NCI-H1694 (cell line): ENCODE measurements around the gene DEDD2.

Source experiments
- DNase-seq: peaks from one replicate; lab custom pipeline; 2025; lab: John Stamatoyannopoulos, UW

DEDD2 gene

DNA sequence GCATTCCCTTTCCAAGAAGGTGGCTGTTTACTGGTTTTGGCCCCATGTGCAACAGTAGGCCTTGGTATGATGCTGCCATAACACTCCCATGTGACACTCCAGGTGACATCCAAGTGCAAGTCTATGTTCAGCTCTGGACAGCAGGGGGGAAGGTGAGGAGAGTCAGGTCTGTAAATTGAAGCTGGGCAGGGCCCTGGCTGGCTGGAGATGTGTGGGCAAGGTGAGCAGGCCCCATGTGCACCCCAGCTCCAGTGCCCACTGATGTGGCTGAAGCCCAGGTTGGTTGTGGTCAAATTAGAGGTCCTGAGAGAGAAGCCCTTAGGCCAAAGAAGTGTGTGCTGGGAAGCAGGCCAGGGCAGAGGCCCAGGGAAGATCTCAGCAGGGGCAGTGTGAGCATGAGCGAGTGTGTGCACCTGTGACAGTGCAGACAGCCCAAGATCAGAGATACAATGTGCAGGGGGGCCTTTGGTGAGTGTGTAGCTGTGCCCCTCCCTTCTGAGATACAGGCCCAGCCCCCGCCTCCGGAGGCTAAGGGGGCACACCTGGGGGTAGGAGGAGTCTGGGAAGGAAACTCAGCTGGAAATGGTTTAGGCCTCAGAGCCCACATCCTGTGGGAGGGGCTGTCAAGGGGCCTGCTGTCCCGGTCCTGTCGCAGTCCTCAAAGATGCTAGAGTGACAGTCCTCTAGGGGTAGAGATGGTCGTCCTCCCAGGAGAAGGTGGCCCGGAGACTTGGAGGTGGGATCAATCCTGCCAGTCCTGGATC is 18.6 kb downstream of the DEDD2 start:
- DNase-seq: no peak

DNA sequence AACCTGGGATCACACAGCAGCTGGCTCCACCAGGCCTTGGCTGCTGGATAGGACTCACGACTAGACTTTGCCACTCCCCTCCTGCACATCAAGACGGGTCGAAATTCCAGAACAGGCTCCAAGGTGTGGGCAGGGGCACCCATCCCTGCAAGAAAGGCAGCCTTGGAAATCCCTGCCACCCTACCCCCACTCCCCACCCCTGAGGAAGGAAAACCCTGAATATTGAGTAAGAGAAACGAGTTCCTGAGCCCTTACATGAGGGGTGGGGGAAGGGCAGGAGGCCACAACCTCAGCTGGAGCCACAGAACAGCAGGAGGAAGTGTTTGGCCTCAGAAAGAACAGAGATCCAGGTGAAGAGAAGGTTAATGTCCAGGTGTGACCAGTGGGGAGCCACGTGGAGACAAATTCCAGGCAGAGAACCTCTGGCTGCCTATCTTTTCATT is 20.1 kb downstream of the DEDD2 start:
- DNase-seq: no peak

DNA sequence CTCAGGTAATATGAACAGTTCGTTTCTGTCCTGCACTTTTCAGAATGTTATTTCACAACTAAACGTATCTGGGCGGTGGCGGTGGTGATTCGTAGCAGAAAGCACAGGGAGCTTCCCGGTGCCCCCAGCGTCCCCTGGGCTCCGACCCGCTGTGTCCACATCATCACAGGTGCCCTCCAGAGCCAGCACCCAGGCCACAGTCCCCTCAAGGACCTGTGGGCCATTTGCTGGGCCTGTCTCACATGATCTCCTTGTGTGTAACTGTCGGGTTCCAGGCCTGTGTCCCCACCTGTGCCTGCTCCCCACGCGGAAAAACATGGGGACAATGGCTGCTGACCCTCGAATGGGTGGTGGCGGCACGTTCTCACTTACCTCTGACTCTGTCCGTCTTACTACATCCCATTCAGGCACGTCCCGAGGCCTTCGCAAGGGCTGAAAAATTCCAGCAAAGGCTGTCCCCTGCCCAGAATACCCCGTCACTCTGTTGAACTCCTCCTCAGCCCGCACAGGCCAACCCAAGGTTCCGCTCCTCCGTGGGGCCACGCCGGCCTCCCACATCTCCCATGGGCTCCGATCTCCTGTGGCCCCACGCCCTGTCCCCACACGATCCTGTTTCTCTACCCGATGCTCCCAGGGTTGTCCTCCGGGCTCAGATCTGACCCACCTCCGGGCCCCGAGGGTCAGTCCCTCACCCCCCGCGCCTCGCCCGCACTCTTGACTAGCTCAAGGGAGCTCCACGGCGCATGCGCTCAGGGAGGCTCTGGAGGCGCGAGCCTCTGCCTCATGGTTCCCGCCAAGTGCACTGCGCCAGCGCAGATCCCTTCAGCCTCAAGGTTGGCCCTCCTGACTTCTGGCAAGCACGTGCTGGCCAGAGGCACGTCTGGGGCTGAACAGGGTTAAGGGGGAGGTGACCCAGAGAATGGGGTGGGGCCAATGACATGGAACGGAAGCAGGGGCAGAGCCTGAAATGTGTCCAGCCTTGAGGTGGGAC is 21.2 kb downstream of the DEDD2 start:
- no peak for DNase-seq

DNA sequence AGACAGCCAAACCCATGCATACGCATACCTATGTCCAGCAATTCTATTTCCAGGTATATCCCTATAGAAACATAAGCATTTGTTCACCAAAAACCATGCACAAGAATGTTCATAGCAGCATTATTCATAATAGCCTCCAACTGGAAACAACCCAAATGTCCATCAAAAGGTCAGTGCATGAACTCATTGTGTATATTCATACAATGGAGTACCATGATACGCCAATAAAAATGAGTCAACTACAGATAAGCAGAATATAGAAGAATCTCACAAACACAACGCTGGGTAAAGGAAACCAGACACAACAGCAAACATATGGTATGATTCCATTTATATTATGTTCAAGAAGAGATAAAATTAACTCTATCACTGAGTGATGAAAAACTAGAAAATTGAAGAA is 23.8 kb downstream of the DEDD2 start:
- no peak for DNase-seq

DNA sequence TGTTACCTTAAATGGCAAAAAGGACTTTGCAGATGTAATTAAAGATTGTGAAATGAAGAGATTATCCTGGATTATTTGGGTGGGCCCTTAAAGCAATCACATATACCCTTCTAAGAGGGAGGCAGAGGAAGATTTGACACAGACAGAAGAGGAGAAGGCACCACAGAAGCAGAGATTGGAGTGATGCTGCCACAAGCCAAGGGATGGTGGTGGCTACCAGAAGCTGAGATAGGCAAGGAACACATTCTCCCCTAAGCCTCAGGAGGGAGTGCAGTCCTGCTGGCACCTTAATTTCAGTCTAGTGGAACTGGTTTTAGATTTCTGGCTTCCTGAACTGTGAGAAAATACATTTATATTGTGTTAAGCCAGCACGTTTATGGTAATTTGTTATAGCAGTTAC is 24.2 kb downstream of the DEDD2 start:
- DNase-seq: no peak

DNA sequence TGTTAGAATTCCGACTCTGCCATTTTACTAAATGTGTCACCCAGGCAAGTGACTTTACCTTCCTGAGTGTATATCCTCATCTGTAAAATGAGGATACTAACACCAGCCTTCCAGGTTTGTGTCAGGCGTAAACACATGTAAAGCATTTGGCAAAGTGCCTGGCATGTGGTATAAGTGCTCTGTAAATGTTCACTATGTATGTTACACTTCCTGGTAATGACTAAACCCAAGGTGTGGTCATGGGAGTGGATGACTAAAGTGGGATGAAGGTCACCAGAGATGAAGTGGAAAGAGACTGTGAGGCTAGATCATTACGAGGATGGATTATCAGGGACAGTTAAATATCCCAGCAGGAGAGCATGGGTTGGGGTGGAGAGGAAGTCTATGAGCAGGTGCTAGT is 25.6 kb downstream of the DEDD2 start:
- no peak for DNase-seq

DNA sequence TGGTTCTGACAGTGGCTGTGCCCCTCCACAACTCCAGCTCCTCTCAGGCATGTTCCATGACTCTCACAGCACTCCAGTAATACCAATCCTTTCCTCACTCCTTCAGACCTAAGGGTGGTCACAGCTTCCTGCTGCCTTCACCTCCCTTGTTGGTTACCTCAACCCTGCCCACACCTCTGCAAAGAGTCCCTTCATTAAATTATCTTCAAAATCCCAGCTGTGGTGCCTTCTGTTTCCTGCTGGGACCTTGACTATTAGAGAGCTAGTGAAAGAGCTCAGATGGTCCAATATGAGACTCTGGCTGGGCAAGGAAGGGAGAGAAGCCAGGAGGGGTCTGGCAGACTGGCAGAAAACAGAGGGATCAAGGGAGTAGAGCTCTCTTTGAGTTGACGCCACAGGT is 26.1 kb downstream of the DEDD2 start:
- DNase-seq: no peak

DNA sequence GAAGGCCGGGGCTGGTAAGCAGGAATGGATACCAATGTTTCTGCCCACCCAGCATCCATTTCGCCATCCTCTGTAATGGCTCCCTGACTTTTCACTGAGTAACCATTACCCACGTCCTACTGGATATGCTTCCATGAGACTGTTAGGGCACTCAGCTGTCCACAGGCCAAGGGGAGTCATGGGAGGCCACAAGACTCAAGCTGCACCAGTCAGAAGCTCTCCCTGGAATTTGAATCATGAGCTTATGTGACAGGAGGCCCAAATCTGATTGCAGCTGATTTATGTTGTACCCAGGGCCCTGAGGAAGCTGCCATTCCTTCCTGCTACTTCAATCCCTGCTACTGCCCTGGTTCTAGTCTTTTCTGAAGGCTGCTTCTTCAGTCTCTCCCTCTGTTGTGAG is 28.3 kb downstream of the DEDD2 start:
- no peak for DNase-seq

DNA sequence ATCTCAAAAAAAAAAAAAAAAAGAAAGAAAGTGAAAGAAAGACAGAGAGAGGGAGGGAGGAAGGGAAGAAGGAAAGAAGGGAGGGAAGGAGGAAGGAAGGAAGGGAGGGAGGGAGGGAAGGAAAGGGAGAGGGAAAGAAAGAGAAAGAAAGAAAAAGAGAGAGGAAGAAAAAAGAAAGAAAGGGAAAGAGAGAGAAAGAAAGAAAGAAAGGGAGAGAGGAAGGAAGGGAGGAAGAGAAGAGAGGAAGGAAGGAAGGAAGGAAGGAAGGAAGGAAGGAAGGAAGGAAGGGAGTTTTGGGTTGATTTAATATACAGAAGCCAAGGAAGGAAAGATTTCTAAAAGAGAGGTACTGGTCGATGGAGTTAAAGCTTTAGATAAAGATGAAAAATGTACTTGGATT is 28.8 kb downstream of the DEDD2 start:
- DNase-seq: no peak

DNA sequence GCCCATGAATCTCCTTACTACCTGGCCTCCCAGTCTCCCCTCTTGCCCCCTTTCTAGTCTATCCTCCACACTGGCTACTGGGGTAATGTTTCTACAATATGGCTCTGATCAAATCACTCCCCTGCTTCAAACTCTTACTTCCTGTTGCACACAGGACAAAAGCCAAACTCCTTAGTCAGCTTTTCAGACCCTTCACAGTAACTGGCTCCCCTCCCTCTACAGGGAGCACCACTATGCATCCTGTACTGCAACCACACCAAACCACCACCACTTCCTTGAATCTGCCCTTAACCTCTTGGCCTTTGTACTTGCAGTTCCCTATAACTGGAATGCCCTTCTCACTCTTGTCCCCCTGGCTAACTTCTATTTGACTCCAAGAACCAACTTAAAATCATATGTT is 32.2 kb downstream of the DEDD2 start:
- DNase-seq: no peak

DNA sequence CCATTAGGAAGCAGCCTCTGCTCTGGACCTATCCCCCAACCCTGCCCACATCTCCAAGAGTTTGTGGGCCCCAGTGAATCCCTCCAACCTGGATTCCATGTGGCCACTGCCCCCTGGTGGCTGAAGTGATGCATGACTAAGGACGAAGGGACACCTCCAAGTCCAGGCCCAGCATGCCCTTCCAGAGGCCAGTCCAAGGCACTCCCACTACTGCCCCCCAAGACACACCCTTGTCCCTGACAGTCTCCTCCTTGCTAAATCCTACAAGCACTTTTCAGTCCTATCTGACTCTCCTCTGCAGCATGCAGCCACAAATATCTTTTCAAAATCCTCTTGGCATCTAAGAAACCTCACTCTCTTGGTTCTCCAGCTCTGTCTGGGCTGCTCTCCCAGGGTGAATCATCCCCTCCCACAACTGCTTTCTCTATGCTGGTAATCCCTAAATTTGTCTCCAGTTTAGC is 33.0 kb downstream of the DEDD2 start:
- DNase-seq: peak; percentile 77

DNA sequence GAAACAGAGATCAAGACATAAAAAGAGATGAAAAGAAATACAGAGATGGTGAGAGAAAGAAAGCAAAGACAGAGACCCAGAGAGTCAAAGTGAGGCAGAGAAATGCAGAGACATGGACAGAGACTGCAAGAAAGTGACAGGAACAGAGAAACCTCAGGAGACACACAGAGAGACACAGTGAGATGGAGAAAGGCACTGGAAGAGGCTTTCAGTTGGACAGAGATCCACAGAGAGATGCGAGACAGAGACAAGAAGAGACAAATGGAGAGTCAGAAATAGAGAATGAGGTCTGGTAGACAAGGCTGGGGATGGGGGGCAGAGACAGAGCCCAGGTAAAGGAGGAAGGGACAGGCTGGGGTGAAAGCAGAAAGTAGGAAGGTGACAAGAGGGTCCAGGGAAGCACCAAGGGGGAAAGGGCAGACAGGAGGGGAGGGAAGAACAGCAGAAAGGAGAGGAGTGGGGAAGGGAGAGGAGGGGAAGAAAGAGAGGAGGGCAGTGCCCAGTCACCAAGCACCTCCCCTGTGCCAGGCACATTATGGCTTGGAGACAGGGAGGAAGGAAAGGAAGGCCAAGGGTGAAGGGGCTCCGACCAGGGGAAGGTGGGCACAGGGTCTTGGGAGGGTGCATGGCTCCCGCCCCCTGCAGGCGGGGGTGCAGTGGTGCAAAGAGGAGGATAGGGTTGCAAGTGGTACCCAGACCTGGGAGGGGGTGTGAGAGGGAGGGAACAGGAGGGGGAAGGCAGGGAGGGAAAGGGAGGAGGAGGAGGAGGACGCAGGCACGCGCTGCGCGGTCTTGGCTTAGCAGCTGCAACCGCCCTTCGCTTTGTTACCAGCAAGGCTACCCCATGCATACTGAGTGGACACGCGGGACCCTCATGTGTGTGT is 38.4 kb downstream of the DEDD2 start:
- DNase-seq: peak; percentile 39

DNA sequence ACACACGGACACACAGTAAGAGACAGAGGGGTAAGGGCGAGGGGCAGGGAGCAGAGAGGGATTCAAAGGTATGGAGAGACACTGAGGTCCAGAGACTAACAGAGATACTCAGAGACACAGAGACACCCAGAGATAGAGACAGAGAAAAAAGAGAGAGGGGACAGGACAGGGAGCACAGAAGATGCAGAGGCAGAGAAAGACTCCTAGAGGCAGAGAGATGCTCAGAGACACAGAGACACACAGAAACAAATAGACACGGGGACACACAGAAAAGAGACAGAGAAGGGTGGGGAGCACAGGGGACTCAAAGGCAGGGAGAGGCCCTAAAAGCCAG is 39.8 kb downstream of the DEDD2 start:
- no peak for DNase-seq

DNA sequence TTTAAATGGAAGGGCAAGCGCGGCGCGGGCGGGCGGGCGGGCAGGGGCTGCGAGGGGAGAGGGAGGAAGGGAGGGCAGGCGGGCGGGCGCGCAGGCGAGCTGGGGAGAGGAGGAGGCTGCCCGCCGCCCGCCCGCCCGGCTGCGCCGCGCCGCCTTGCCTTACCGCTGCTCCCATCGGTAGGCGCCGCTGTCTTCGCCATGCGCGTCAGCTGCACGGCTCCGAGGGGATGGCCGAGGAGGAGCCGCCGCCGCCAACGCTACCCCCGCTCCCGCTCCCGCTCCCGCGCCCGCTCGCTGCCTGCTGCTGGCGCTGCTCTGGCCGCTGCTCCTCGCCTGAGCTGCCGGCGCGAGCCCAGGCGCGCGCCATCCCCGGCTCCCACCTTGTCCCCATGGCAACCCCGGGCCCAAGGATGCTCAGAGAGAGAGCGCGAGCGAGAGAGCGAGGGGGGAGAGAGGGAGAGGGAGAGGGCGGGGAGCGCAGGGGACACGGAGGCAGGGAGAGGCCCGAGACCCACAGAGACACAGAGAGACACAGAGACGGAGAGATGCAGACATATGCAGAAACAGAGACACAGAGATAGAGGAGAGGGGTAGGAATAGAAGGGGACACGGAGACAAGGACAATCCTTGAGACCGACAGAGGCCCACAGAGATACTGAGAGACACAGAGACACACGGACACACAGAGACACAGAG is 40.3 kb downstream of the DEDD2 start:
- peak; percentile 71 for DNase-seq

DNA sequence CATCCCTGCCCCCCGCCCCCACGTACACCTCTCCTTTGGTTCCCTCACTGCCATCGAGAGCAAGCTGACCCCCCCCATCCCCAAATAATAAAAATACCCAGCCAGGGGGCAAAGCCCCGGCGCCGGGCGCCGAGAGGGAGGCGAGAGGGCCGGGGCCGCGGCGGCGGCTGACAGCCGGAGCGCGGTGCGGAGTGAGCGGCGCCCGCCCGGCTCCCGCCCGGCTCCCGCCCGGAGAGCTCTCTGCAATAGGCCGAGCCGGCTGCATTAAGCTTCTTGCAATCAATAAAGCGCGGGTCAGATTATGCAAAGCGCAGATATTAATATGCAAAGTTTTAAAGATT is 40.9 kb downstream of the DEDD2 start:
- DNase-seq: peak; percentile 71

DNA sequence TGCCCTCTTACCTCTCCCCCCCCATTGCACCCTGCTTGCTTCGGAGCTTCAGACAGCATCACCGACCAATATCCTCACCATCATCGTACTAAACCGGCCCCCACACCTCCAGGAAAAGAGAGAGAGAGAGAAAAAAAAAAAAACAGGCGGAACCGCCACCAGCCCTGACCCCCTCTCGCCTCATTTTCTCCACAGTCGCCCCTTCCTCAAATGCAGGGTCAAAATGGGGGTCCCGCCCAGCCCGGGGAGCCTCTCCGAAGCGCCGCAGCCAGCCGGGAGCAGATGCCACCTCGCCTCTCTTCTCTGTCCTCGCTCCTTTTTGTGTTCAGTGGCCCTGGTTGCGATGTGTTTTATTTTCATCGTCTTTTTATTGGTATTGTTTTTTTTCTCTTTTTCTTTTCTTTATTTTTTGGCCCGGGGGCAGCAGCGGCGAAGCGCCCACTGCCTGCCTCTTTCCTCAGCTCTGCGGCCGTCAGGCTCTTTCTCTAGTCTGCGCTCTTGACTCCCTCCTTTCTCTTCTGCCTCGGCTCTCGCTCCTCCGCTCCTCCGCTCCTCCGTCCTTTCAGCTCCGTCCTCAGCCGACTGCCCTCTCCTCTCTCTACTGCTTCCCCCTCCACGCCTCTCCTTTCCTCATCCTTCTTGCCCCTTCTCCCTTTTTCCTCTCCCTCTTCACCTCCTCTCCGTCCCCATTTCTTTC is 41.4 kb downstream of the DEDD2 start:
- no peak for DNase-seq

DNA sequence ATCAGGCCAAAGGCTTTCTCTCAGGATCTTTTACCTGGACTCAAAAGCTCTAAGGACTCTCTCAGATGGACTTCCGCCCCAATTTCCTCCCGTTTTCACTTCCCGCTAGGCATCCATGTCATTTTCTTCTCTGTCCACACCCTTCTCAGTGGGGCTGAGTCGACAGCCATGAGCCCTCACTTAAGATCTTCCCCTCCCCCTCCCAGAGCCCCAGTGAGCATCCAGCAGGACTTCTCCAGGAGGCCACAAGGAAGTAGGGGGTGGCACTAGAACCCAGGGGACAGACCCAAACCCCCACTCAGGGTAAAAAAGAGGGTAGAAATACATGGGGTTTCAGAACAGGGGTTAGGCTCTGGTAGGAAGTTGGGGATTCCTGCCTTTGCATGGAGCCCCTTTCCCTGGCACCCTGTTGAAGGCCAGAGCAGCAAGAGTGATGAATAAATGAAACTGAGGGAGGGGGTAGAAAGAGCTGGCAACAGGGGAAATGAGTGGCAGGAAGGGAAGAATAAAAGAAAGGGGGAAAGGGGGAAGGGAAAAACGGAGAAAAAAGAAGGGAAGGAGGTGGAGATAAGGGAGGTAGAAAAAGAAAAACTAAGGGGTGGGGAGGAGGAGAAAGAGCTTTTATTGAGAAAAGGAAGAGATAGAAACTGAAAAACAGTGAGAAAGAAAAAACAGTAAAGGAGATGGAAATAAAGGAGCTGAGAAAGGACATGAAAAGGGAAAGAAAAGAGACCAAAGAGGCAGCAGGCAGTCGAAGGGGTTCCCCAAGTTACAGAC is 42.3 kb downstream of the DEDD2 start:
- DNase-seq: no peak

DNA sequence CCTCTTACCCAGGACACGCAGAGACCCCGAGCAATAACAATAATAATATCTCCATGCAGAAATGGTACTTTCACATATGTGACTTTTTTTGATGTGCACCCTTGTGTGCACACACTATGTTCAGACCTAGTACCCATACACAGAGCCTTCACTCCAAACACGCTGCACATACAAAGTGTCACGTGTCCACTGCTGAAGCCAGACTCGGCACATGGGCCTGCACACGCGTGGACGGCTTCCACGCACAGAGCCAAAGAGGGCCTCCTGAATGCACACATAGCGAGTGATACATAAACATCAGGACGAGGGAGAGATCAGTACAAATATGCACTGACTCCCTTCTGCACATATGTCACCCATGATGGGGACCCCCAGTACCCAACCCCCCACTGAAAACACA is 43.3 kb downstream of the DEDD2 start:
- DNase-seq: no peak

DNA sequence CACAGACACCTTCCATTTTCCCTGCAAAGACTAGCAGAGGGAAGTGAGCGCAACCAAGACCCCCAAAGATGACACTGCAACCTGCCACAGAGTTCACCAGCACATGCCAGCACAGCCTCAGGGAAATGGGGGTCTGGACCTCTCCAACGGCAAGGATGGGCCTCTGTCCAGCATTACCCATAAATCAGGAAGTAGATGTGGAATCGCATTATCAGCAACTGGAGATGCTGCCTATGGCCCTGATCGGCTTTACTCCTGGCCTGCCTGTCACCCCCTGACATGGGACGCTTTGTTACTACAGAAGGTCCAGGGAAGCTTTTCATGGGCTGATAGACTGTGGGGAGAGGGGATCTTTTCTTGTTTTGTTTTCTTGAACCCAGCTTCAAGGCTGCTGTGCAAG is 43.8 kb downstream of the DEDD2 start:
- no peak for DNase-seq

DNA sequence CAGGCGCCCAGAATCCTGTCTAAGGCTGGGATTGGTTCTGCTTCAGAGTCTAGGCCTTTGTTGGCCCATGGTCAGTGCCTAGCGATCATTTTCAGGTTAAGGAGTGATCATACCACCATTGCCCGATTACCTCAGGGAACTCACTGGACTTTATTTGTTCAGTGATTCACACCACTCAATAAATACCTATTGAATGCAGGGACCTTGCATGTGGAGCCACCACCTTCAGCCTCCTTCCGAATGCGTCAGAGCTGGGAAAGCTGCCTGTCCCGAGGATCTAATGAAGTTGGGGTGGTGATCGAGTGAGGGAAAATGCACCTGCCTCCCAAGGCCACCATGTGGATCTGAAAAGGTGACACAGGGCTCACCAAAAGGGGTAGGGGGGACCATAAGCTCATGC is 45.2 kb downstream of the DEDD2 start:
- no peak for DNase-seq
